GM13976 (cell line): Measurements from ENCODE around the gene CXCR4.

Source experiments
- DNase-seq: peaks from one replicate; pipeline ENCODE4 v3.0.0; 2012; ENCODE audit warnings: low spot score
- in situ Hi-C: fragments of 300-500 bp; cut with MboI; formaldehyde crosslinking; loops from one replicate; pipeline ENCODE4 v1.12.0; 2022; ENCODE audit warnings: low sequenced_read_pairs, mixed read lengths, inconsistent platforms; ENCODE audit not compliant: unreplicated experiment
- TF ChIP-seq, protein P1 (sequence below): IDR thresholded peaks from 2 replicates; pipeline ENCODE4 v1.5.1; 2012; ENCODE audit warnings: borderline replicate concordance, mild to moderate bottlenecking; ENCODE audit not compliant: insufficient read depth; ENCODE audit errors: extremely low read depth, missing control alignments, control extremely low read depth

The CXCR4 gene

DNA sequence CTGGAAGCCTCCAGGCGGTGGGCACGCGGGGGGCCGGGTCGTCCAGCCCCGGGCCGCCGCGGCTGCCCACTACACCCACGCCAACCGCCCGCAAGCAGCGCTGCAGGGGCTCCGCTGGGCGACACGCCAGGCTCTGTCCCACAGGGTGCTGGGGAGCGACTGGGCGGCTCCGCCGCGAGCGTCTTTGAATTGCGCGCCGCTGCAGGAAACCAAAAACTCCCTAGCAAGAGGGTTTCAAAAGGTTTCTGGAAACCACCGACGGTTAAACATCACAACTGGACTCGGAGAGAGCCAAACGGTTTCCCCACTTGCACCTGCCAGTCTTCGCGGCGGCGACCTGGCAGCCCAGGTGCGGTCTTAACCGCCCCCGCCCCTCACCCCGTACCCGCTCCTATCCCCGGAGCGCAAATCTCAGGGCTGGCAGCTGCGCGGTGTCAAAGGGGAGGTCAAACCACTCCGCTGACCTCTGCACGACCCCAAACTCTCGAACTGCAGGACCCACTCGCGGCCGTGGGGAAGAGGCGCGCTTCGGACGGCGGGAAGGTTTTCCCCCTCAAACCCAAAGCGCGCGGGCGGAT, 1.0 kb downstream of the CXCR4 start:
- TF ChIP-seq, protein P1, sequence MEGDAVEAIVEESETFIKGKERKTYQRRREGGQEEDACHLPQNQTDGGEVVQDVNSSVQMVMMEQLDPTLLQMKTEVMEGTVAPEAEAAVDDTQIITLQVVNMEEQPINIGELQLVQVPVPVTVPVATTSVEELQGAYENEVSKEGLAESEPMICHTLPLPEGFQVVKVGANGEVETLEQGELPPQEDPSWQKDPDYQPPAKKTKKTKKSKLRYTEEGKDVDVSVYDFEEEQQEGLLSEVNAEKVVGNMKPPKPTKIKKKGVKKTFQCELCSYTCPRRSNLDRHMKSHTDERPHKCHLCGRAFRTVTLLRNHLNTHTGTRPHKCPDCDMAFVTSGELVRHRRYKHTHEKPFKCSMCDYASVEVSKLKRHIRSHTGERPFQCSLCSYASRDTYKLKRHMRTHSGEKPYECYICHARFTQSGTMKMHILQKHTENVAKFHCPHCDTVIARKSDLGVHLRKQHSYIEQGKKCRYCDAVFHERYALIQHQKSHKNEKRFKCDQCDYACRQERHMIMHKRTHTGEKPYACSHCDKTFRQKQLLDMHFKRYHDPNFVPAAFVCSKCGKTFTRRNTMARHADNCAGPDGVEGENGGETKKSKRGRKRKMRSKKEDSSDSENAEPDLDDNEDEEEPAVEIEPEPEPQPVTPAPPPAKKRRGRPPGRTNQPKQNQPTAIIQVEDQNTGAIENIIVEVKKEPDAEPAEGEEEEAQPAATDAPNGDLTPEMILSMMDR: no peak
- peak; percentile 85 for DNase-seq

DNA sequence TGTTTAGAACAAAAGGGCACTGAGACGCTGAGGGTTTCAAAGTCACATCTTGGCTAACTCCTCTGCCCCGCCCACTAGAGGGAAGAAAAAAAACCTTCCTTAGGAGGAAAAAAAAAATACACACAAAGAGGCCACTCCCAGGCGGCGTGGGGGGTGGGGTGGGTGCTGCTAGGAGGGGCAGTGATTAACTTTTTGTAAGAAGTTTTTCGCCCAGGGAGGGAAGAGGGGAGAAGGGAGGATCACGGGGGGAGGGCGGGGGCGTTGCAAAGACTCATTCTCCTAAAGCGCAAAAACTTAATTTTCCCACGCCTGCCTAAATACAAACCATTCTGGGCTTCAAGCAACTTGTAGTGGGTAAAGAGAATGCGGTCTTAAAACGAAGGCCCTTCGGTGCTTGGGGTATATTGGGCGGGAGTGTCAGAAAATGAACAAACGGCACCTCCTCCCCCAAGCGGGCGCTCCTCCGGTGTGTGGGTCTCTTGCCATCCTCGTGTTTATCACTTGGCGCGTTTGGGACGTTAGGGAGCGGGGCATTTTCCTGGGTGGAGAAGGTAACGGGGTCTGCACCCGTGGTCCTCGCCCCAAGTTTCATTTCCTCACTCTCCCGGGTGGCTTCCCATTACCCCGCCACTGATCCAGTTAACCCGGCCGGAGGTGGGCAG, 1.7 kb downstream of the CXCR4 start:
- TF ChIP-seq, protein P1: no peak
- DNase-seq: peak; percentile 47
- in situ Hi-C loops: no loop called here

More for the DNA sequence above, 1.0 kb downstream of the CXCR4 start:
- in situ Hi-C loops: no loop called here

- in situ Hi-C loops: no loop called here
- no peak for DNase-seq
Measured at GRCh38 chr2:136115183-136115761, 2.7 kb downstream of the CXCR4 start.

DNA sequence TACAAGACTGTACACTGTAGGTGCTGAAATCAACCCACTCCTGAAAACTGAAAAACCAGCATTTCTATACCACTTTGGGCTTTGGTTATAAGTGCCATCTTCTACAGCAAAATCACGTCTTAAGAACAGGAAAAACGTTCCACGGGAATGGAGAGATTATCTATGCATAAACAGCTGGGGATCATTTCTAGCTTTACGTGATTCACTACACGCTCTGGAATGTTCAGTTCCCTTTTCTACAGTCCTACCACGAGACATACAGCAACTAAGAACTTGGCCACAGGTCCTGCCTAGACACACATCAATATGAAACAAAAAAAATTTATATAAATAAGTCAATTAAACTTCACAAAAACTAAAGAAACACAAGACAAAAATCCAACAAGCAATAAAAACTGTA, 3.6 kb downstream of the CXCR4 start:
- DNase-seq: no peak
- TF ChIP-seq, protein P1: no peak
- in situ Hi-C loops: no loop called here

More at GRCh38 chr2:136115183-136115761, 2.7 kb downstream of the CXCR4 start:
- TF ChIP-seq, protein P1: no peak

DNA sequence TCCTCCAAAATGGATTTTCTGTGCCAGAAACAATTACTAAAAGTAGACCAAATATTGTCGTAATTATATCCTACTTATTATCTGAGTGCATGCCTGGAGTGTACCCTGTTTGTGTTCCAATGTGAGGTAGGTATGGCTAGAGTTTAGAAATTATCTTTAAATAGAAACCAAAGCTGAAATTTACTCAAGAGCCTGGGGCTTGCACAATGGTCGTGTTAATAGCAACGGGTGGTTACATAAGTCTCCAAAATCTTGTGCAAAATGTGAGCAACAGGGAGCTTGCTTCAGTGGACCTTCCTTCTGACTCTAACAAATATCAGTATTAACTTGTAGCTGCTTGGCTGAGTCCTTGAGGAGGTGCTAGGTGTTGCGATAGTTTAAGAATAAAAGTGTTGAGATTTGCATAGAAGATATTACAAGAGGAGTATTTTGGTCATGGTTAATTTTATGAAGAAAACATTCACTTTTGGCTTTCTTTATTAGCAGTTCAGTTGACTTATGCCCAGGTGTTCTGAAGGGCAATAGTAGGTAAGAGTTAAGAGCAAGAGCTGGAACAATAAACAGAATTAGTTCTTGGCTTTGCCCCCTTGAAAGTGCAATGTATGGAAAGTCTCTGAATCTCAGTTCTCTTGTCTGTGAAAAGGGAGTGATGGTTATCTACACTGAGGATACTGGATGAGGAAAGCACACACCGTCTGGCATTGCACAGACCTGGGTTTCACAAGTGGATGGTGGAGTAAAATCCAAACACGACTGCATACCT, 4.6 kb downstream of the CXCR4 start:
- DNase-seq: no peak
- TF ChIP-seq, protein P1: no peak
- in situ Hi-C loops: no loop called here

DNA sequence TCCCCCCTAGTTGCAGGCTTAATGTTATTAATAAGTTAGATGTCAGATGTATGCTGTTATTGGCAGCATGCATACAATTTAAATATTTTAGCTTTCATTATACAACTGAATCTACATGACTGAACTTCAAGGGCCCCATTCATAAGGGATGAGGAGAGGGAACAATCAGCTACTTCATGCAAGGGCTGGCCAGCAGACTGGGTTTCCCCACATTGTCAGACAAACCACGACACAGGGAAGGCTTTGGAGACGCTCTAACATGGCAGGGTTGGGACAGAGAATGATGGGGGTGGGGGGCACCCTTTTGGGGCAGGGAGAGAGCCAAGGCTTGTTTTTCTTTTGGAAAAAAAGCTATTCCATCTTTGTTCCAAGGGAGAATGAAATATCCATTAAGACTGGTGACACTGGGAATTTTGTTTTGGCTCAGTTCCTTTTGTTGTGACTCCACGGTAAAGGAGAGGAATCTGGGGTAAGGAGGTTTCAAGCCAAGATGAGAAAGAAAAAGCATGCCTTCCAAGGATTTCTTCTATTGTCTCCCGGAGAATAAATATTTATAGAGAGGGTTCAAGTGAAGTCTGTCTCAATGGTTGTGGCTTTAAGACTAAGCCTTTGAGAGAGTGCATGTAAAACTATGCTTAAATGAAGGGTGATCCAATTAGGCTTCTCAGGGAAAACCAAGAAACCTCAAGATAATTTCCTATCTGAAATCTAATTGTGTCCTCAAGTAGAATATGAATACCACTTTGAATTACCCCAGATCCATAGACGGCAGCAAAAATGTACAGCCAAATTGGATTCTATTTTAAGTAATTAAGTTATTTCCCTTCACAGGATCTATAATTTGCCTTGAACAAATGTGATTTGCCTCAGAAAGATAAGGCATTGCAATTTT, 5.4 kb downstream of the CXCR4 start:
- no peak for DNase-seq
- in situ Hi-C loops: no loop called here
- TF ChIP-seq, protein P1: no peak
